Neural progenitor cell (in vitro differentiated cells): Measurements from ENCODE around the gene RASA4B. TPM values are rescaled to one million over a fixed set of nuclear protein-coding genes. Genes with fewer than 3 reads are reported as not detected.
"Not testable (repeated sequence)": the region's sequence is repeated elsewhere in the genome, so short reads cannot be mapped to it uniquely, and the experiment has no call there.

Experiments used
- DNase-seq: peaks from one replicate; pipeline ENCODE4 v3.0.0-alpha.2; 2016; ENCODE audit warnings: low spot score
- H2AFZ ChIP-seq: fragments of 200-600 bp; sonication (generic); replicated peaks from 2 replicates; pipeline ENCODE4 v1.6.1; 2016; ENCODE audit warnings: antibody characterized with exemption
- H3F3A ChIP-seq: fragments of 200-600 bp; sonication (generic); 2 replicates; pipeline ENCODE4 v1.6.1; 2016; ENCODE audit warnings: antibody characterized with exemption, low read depth
- H3K27ac ChIP-seq: fragments of 200-600 bp; sonication (generic); 2 replicates; pipeline ENCODE4 v1.5.1; 2016; ENCODE audit warnings: mild to moderate bottlenecking
- H3K27me3 ChIP-seq: fragments of 200-600 bp; sonication (generic); 2 replicates; pipeline ENCODE4 v1.6.1; 2016; ENCODE audit warnings: mild to moderate bottlenecking, moderate library complexity
- H3K36me3 ChIP-seq: fragments of 200-600 bp; sonication (generic); 2 replicates; pipeline ENCODE4 v1.5.1; 2016
- H3K4me1 ChIP-seq: fragments of 200-600 bp; sonication (generic); 2 replicates; pipeline ENCODE4 v1.6.1; 2016; ENCODE audit warnings: mixed run types
- H3K4me2 ChIP-seq: fragments of 200-600 bp; sonication (generic); 2 replicates; pipeline ENCODE4 v1.6.1; 2016
- H3K4me3 ChIP-seq: fragments of 200-600 bp; sonication (generic); 2 replicates; pipeline ENCODE4 v1.5.1; 2016
- H3K79me2 ChIP-seq: fragments of 200-600 bp; sonication (generic); 2 replicates; pipeline ENCODE4 v1.6.1; 2016; ENCODE audit warnings: low read depth
- H3K9ac ChIP-seq: fragments of 200-600 bp; sonication (generic); 2 replicates; pipeline ENCODE4 v1.6.1; 2016
- H3K9me3 ChIP-seq: fragments of 200-600 bp; sonication (generic); 2 replicates; pipeline ENCODE4 v1.5.1; 2016; ENCODE audit warnings: low read depth
- H4K20me1 ChIP-seq: fragments of 200-600 bp; sonication (generic); 2 replicates; pipeline ENCODE4 v1.6.1; 2016; ENCODE audit warnings: low read depth
- H3K27ac Mint-ChIP-seq: 3 replicates; pipeline ENCODE4 v1.8.0; 2021; ENCODE audit warnings: mixed read lengths
- H3K27me3 Mint-ChIP-seq: 2 replicates; pipeline ENCODE4 v1.8.0; 2022; ENCODE audit warnings: low read depth, mild to moderate bottlenecking, inconsistent platforms, moderate library complexity, mixed read lengths; ENCODE audit not compliant: insufficient read depth
- H3K36me3 Mint-ChIP-seq: 3 replicates; pipeline ENCODE4 v1.8.0; 2021; ENCODE audit warnings: mixed read lengths
- H3K4me1 Mint-ChIP-seq: 3 replicates; pipeline ENCODE4 v1.8.0; 2021; ENCODE audit warnings: mixed read lengths
- H3K4me3 Mint-ChIP-seq: 3 replicates; pipeline ENCODE4 v1.8.0; 2021; ENCODE audit warnings: mild to moderate bottlenecking, moderate library complexity, mixed read lengths
- H3K9me3 Mint-ChIP-seq: 3 replicates; pipeline ENCODE4 v1.8.0; 2020; ENCODE audit warnings: mixed read lengths
- total RNA-seq: library from RNA; depleted of rRNA; stranded (reverse); fragments of >200 nt; gene quantifications from 2 replicates; pipeline ENCODE4 v1.2.3, GENCODE V29; 2015; ENCODE audit warnings: low replicate concordance
- TF ChIP-seq, protein P1 (sequence below): fragments of 200-600 bp; sonication (generic); IDR thresholded peaks from 2 replicates; pipeline ENCODE4 v1.5.1; 2017; ENCODE audit warnings: antibody characterized with exemption, mild to moderate bottlenecking

The RASA4B gene
- total RNA-seq, 1 donor from 2014 or later = 0.99 TPM

- not testable (repeated sequence) for H3K27me3 ChIP-seq, H3K4me3 ChIP-seq, H3K4me3 Mint-ChIP-seq, H3K36me3 ChIP-seq, H3K9me3 Mint-ChIP-seq, H4K20me1 ChIP-seq, DNase-seq, H3K79me2 ChIP-seq, H3K4me1 ChIP-seq, H3F3A ChIP-seq, H3K4me2 ChIP-seq, H3K27ac Mint-ChIP-seq, H2AFZ ChIP-seq, H3K27me3 Mint-ChIP-seq, H3K27ac ChIP-seq, H3K9me3 ChIP-seq, H3K4me1 Mint-ChIP-seq, H3K36me3 Mint-ChIP-seq, H3K9ac ChIP-seq
Measured at GRCh38 chr7:102490529-102491075, 27.0 kb downstream of the RASA4B start.

GRCh38 chr7:102484317-102484716 lies 33.3 kb downstream of the RASA4B start:
- not testable (repeated sequence) for H3K9me3 ChIP-seq, H3K4me1 Mint-ChIP-seq, H3K27ac Mint-ChIP-seq, H3K4me3 Mint-ChIP-seq, DNase-seq, H4K20me1 ChIP-seq, H3F3A ChIP-seq, H3K9me3 Mint-ChIP-seq, H3K27me3 Mint-ChIP-seq, H3K27me3 ChIP-seq, H3K27ac ChIP-seq, H3K36me3 ChIP-seq, H3K4me1 ChIP-seq, H3K36me3 Mint-ChIP-seq, H3K4me3 ChIP-seq, H3K9ac ChIP-seq, H3K79me2 ChIP-seq, H2AFZ ChIP-seq, H3K4me2 ChIP-seq

DNA sequence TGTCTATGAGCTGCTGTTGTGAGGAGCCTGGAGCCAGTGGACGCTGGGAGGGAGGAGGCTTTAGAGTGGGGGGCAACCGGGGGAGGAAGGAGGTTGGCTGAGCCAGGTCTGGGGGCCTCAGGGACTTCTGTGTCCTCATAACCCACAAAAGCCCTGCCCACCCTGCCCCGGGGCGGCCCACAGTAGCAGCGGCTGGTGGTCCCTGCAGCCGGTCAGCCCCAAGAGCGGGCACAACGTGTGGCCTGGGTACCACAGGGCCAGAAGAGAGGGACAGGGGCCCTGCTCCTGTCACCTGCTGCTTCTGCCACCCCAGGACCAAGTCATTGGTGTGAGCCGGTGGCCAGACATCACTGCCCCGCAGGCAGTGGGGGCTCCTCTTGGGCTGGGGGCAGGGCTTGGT lies 35.6 kb downstream of the RASA4B start:
- not testable (repeated sequence) for H3F3A ChIP-seq, H3K4me1 ChIP-seq, H3K4me3 Mint-ChIP-seq, H2AFZ ChIP-seq, H3K4me3 ChIP-seq, H3K79me2 ChIP-seq, H3K27ac ChIP-seq, H3K27ac Mint-ChIP-seq, H3K9me3 ChIP-seq, H3K4me2 ChIP-seq, H4K20me1 ChIP-seq, H3K36me3 Mint-ChIP-seq, DNase-seq, H3K27me3 ChIP-seq, H3K4me1 Mint-ChIP-seq, H3K27me3 Mint-ChIP-seq, H3K36me3 ChIP-seq, H3K9me3 Mint-ChIP-seq, H3K9ac ChIP-seq

- not testable (repeated sequence) for H3F3A ChIP-seq, H3K9ac ChIP-seq, H3K36me3 ChIP-seq, H3K27me3 ChIP-seq, H3K4me1 ChIP-seq, H3K4me2 ChIP-seq, H3K27ac ChIP-seq, H3K27ac Mint-ChIP-seq, H3K4me3 ChIP-seq, H3K27me3 Mint-ChIP-seq, H3K4me1 Mint-ChIP-seq, H3K79me2 ChIP-seq, H3K9me3 ChIP-seq, H3K36me3 Mint-ChIP-seq, H4K20me1 ChIP-seq, H3K9me3 Mint-ChIP-seq, H2AFZ ChIP-seq, DNase-seq
- H3K4me3 Mint-ChIP-seq = peak overlapping the region; percentile 64
- TF ChIP-seq, protein P1, sequence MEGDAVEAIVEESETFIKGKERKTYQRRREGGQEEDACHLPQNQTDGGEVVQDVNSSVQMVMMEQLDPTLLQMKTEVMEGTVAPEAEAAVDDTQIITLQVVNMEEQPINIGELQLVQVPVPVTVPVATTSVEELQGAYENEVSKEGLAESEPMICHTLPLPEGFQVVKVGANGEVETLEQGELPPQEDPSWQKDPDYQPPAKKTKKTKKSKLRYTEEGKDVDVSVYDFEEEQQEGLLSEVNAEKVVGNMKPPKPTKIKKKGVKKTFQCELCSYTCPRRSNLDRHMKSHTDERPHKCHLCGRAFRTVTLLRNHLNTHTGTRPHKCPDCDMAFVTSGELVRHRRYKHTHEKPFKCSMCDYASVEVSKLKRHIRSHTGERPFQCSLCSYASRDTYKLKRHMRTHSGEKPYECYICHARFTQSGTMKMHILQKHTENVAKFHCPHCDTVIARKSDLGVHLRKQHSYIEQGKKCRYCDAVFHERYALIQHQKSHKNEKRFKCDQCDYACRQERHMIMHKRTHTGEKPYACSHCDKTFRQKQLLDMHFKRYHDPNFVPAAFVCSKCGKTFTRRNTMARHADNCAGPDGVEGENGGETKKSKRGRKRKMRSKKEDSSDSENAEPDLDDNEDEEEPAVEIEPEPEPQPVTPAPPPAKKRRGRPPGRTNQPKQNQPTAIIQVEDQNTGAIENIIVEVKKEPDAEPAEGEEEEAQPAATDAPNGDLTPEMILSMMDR = peak; percentile 36
Measured at GRCh38 chr7:102479982-102480637, 37.5 kb downstream of the RASA4B start.

- H3K9ac ChIP-seq, H3K36me3 Mint-ChIP-seq, DNase-seq, H3F3A ChIP-seq, H3K4me1 ChIP-seq, H3K27ac ChIP-seq, H2AFZ ChIP-seq, H3K4me3 ChIP-seq, H3K79me2 ChIP-seq, H3K27me3 Mint-ChIP-seq, H3K4me3 Mint-ChIP-seq, H3K9me3 Mint-ChIP-seq, H3K9me3 ChIP-seq, H4K20me1 ChIP-seq, H3K4me1 Mint-ChIP-seq, H3K36me3 ChIP-seq, H3K27ac Mint-ChIP-seq, H3K27me3 ChIP-seq: not testable (repeated sequence)
- peak overlapping the region; percentile 53 for H3K4me2 ChIP-seq
Measured at GRCh38 chr7:102479209-102479584, 38.4 kb downstream of the RASA4B start.
